Measurements from ENCODE around the gene TGM2. TPM values are rescaled to one million over a fixed set of nuclear protein-coding genes. Genes with fewer than 3 reads are reported as not detected.
A peak's percentile ranks its signal among the peaks of the same experiment; 100 is the strongest.

The TGM2 gene
- total RNA-seq, 1 experiment from 2014 or later, result 113 TPM

DNA sequence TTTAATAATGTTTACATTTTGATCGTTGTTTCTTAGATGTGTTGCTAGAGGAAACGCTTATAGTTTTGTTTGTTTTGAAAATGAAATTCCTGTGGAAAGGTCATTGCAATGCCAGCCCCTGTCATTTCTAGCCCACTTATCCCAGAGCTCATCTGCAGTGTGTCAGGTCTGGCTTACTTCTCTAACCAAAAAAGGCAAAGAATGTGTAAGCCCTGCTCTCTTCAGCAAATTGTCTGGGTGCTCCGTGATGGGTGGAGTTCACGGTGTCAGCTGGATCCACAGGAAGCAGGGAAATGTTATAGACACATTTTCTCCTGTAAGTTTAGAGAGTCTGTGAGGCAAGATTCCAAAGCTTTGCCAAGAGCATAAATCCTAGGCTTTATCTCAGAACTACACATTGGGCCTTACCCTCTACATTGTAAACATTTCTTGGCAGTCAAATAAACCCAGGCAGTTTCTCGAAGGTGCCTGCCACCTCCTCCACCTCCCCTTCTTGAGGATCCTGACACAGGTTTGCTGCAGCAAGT is 80.6 kb downstream of the TGM2 start:
- in situ Hi-C loops (cut with HindIII; ENCODE audit: low pct_unique_long_range_greater_than_20kb, low sequenced_read_pairs) (no loop called here), intact Hi-C loops (cut with micrococcal nuclease; ENCODE audit: unreplicated experiment) (no loop called here)
- H3K9me3 ChIP-seq (ENCODE audit: control insufficient read depth, insufficient read depth, low read depth, low read length), result no peaks in the 10 kb centered on the region
- H3K27ac ChIP-seq (ENCODE audit: low read length), result peak overlapping the region; percentile 45; the same call in 1 of the 2 replicates
- H3K36me3 ChIP-seq (ENCODE audit: control insufficient read depth, insufficient read depth, low read length), result peaks cover 7% of the 10 kb centered on the region
- no peak overlapping the region for H3K4me3 ChIP-seq (ENCODE audit: low read depth in 2 of 2, low read length in 2 of 2)
- H3K27me3 ChIP-seq (ENCODE audit: control insufficient read depth, insufficient read depth, low read length), result no peaks in the 10 kb centered on the region
- TF ChIP-seq, protein P1, sequence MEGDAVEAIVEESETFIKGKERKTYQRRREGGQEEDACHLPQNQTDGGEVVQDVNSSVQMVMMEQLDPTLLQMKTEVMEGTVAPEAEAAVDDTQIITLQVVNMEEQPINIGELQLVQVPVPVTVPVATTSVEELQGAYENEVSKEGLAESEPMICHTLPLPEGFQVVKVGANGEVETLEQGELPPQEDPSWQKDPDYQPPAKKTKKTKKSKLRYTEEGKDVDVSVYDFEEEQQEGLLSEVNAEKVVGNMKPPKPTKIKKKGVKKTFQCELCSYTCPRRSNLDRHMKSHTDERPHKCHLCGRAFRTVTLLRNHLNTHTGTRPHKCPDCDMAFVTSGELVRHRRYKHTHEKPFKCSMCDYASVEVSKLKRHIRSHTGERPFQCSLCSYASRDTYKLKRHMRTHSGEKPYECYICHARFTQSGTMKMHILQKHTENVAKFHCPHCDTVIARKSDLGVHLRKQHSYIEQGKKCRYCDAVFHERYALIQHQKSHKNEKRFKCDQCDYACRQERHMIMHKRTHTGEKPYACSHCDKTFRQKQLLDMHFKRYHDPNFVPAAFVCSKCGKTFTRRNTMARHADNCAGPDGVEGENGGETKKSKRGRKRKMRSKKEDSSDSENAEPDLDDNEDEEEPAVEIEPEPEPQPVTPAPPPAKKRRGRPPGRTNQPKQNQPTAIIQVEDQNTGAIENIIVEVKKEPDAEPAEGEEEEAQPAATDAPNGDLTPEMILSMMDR (IDR thresholded peaks at IDR 0.05), result no peak
- TF ChIP-seq REST (IDR thresholded peaks at IDR 0.05; ENCODE audit: insufficient read depth in 1 of 2, low read depth in 2 of 2, low read length in 1 of 2) (no peak), SIN3A (IDR thresholded peaks at IDR 0.05; ENCODE audit: borderline replicate concordance, insufficient read depth, low read depth, low read length) (no peak), TCF7L2 (IDR thresholded peaks at IDR 0.05; ENCODE audit: low read depth, low read length) (no peak), POLR2AphosphoS5 (IDR thresholded peaks at IDR 0.05; ENCODE audit: low read depth, low read length) (no peak)
- ATAC-seq (no peak), DNase-seq (ENCODE audit: low read depth, low spot score) (no peak)
- BruUV-seq (replicated peaks), result no TSS peak
- ChIA-PET CTCF (no interaction called here), POLR2A (no interaction called here)
- H3K4me1 ChIP-seq (ENCODE audit: control insufficient read depth, insufficient read depth, low read length), result 0 out of 2 replicates have a peak, but pooled peaks cover 4% of the 10 kb centered on the region

DNA sequence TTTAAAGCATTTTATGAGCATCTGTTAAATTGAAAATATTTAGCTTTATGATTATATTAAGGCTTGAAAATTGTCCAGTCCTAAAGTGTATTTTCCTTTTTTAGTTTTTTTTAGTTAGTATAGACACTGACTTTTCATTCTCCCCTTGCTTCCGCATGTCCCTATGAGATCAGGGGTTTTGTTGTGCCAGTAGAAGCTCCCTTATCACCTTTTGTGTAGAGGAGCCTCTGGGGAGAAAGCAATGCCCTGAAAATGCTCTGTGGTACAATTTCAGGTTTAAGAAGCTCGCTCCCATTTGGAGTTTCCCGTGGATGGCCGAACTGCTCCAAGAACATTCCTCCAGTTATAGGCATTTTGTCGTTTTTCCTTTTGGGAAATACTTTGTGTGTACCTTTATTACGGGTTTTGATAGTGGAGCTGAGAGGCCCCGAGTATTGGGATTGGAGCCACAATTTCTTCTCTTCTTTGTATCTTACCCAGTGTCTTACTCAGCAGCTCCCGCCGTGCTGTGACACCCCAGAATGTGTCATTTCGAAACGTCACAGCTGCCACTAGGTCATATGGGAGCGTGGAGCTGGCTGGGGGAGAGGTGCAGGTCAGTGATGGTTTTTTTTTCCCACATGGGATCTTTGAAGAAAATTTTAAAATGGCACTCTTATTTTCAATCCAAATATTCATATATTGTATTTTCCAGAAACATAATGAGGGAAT is 81.6 kb downstream of the TGM2 start:
- no peak overlapping the region; the same call in 1 of the 2 replicates for H3K27ac ChIP-seq (ENCODE audit: low read length)
- no TSS peak for BruUV-seq (replicated peaks)
- intact Hi-C loops (cut with micrococcal nuclease; ENCODE audit: unreplicated experiment) (no loop called here), in situ Hi-C loops (cut with HindIII; ENCODE audit: low pct_unique_long_range_greater_than_20kb, low sequenced_read_pairs) (no loop called here)
- H3K36me3 ChIP-seq (ENCODE audit: control insufficient read depth, insufficient read depth, low read length), result peaks cover 7% of the 10 kb centered on the region
- 0 out of 2 replicates have a peak, but pooled peaks cover 4% of the 10 kb centered on the region for H3K4me1 ChIP-seq (ENCODE audit: control insufficient read depth, insufficient read depth, low read length)
- ChIA-PET CTCF (interaction anchor here (1.0 kb wide), 1 partner anchor 10 kb away, joined by 4 read pairs; no protein-coding TSS in a partner anchor), POLR2A (no interaction called here)
- no peak overlapping the region for H3K4me3 ChIP-seq (ENCODE audit: low read depth in 2 of 2, low read length in 2 of 2)
- ATAC-seq (no peak), DNase-seq (ENCODE audit: low read depth, low spot score) (no peak)
- TF ChIP-seq TCF7L2 (IDR thresholded peaks at IDR 0.05; ENCODE audit: low read depth, low read length) (no peak), POLR2AphosphoS5 (IDR thresholded peaks at IDR 0.05; ENCODE audit: low read depth, low read length) (no peak), REST (IDR thresholded peaks at IDR 0.05; ENCODE audit: insufficient read depth in 1 of 2, low read depth in 2 of 2, low read length in 1 of 2) (no peak), SIN3A (IDR thresholded peaks at IDR 0.05; ENCODE audit: borderline replicate concordance, insufficient read depth, low read depth, low read length) (no peak)
- TF ChIP-seq, protein P1 (IDR thresholded peaks at IDR 0.05), result no peak
- H3K27me3 ChIP-seq (ENCODE audit: control insufficient read depth, insufficient read depth, low read length), result no peaks in the 10 kb centered on the region
- H3K9me3 ChIP-seq (ENCODE audit: control insufficient read depth, insufficient read depth, low read depth, low read length), result no peaks in the 10 kb centered on the region
